CD4-positive, alpha-beta T cell treated with Interleukin-17A for 1 hour (primary cell): ENCODE measurements around the gene DHRS11.
"Not testable (repeated sequence)": the region's sequence is repeated elsewhere in the genome, so short reads cannot be mapped to it uniquely, and the experiment has no call there.

Source experiments
- DNase-seq: peaks from one replicate; pipeline ENCODE4 v3.0.0-alpha.2; 2020

Gene DHRS11

DNA sequence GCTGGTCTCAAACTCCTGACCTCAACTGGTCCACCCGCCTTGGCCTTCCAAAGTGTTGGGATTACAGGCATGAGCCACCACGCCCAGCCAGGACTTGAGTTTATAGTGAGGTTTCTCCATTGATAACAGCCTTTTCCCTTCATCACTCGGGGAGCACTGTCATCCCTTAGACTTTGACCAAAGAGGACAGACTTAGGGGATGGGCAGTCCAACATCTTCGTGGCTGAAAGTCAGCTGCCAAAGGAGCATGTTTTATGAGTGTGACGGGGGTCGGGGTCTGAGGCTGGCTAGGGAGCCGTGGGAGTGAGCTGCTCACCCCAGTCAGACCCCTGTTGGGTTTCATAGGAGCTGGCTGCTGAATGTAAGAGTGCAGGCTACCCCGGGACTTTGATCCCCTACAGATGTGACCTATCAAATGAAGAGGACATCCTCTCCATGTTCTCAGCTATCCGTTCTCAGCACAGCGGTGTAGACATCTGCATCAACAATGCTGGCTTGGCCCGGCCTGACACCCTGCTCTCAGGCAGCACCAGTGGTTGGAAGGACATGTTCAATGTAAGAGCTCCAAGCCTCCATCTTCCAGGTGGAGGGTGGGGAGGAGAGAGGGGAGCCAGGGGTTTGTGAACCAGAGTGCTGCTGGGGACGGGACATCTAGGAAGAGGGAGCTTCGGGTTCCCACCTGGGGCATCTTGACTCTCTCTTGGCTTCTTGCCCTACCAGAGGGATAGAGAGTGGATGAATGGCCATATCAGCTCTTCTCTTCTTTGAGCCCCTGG is 3.1 kb downstream of the DHRS11 start:
- DNase-seq: no peak

DNA sequence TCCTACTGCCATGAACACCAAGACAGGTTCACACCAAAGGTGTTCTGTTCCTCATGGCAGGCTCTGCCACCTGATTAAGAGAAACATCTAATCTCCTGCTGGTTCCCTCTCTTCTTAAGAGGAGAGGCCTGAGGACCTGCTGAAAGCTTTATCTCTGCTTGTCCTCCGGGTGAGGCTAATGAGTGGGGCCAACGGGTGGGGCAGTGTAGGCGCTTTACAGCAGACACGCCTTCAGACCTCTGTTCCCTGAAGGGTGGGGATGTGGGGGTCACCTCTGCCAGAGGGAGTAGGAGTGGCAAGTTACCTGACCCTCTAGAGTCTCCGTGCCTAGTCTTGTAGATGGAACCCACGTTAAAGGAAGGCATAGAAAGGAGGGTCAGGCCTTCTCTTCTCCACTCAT is 5.5 kb downstream of the DHRS11 start:
- no peak for DNase-seq

GRCh38 chr17:36597866-36598777 is 6.4 kb downstream of the DHRS11 start:
- DNase-seq: no peak

DNA sequence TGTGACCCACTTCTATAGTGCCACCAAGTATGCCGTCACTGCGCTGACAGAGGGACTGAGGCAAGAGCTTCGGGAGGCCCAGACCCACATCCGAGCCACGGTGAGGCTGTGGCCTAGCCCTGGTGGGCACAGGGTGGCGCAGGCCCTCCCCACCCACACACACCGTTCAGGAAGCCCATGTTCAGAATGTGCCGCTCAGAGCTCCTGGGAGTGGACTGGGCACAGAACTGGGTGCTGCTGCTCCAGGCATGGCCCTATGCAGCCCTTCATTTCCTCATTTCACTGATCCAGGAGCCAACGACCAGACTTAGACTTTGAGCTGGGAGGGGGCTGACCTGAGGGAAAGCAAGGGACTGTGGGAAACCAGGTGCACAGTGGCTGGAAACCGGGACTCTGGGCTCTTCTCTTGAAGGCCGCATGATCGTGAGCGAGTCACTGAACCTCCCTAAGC is 7.3 kb downstream of the DHRS11 start:
- DNase-seq: no peak

GRCh38 chr17:36599546-36600250 is 8.0 kb downstream of the DHRS11 start:
- DNase-seq: no peak

DNA sequence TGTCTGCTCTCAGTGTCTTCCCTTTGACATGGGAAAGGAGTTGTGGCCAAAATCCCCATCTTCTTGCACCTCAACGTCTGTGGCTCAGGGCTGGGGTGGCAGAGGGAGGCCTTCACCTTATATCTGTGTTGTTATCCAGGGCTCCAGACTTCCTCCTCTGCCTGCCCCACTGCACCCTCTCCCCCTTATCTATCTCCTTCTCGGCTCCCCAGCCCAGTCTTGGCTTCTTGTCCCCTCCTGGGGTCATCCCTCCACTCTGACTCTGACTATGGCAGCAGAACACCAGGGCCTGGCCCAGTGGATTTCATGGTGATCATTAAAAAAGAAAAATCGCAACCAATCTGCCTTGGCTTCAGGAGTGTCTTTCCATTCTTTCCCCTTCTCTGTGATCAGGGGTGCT is 8.8 kb downstream of the DHRS11 start:
- no peak for DNase-seq

DNA sequence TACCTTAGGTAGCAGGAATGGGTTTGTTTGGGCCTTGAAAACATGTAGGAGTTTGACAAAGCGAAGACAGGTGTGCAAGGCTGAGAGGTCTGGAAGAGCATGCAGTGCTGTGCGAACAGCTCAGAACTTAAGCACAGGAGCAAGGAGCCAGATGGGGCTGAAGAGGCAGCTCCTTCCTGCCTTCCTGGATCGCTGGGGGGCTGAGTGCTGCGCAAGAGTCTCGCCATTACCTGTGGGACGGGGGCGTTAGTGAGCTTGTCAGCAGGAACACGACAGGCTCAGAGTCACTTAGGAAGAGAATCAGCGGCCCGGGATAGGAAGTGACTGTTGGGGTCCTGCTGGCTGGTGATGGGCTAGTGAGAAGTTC is 9.2 kb downstream of the DHRS11 start:
- no peak for DNase-seq

GRCh38 chr17:36601303-36602029 is 9.8 kb downstream of the DHRS11 start, which contains the start of gene MRM1:
MRM1 (plus strand) TSS chr17:36601583; CDS start chr17:36601811, 228 bp downstream.
- DNase-seq: peak; percentile 92

DNA sequence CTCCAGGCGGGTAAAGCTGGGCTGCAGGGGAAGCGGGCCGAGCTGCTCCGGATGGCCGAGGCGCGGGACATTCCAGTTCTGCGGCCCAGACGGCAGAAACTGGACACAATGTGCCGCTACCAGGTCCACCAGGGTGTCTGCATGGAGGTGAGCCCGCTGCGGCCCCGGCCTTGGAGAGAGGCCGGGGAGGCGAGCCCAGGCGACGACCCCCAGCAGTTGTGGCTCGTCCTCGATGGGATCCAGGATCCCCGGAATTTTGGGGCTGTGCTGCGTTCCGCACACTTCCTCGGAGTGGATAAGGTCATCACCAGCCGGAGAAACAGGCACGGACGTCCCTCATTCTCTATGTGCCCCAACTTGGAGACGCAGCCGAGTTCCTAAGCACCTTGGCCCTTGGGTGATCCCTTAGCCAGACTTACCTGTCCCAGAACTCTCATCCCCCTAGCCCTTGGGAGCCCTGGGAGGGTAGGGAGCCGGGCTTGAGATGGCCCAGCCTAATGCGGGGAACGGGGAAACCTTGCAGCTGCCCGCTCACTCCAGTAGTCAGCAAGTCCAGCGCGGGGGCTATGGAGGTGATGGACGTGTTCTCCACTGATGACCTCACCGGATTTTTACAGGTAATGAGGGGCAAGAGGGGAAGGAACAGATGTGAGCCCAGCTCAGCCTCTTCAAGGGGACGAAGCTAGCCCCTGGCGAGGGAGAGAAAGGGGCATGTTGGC is 10.5 kb downstream of the DHRS11 start:
- no peak for DNase-seq

DNA sequence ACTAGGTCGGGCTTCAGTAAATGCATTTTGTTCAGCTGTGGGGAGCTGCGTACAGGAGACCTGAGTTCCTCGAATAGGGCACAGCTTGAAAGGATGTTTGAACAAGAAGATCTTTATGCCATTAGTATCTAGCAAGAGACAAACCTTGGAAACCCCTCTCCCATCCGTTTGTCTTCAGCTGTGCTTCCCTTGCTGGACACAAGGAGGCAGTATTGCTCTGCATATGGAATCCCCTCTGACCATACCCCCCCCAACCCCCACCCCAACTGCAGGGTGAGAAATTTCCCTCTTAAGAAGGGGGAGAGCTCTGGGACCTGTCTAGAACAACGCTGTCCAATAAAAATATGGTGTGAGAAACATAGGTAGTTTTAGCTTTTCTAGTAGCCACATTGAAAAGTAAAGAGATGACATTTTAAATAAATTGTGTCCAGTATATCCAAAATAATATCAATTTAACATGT is 11.3 kb downstream of the DHRS11 start:
- DNase-seq: peak; percentile 84

- DNase-seq: not testable (repeated sequence)
Measured at GRCh38 chr17:36605028-36605427, 13.3 kb downstream of the DHRS11 start.

DNA sequence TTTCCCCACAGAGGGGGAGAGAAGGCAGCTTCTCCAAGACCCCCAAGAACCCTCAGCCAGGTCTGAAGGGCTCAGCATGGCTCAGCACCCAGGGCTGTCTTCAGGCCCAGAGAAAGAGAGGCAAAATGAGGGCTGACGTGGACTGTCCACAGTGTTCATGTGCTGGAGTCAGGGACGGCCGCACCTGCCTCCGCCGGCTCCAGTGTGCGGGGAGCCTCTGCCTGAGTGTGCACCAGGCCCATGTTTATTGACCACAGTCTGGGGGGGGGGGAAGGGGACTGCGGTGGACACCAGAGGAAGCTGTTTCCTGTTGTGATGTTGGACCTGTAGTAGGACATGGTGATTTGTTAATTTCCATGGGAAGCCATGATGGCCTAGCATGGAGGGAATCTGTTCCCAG is 16.6 kb downstream of the DHRS11 start:
- DNase-seq: no peak

- DNase-seq: no peak
Measured at GRCh38 chr17:36608794-36609497, 17.3 kb downstream of the DHRS11 start.

DNA sequence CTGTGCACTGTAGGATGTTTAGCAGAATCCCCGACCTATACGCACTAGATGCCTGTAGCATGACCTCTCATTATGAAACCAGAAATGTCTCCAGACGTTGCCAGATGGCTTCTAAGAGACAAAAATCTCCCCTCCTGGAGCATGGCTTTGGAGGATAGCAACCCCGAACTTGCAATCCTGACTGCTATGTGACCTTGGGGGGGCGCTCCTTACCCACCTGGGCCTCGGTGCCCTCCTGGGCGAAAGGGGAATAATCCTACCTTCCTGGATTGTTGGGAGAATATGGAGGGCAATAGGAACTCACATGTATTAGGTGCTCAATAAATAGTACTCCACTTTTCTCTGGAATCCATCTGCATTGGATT is 17.8 kb downstream of the DHRS11 start:
- DNase-seq: no peak

- DNase-seq: no peak
Measured at GRCh38 chr17:36610474-36610873, 18.8 kb downstream of the DHRS11 start.

DNA sequence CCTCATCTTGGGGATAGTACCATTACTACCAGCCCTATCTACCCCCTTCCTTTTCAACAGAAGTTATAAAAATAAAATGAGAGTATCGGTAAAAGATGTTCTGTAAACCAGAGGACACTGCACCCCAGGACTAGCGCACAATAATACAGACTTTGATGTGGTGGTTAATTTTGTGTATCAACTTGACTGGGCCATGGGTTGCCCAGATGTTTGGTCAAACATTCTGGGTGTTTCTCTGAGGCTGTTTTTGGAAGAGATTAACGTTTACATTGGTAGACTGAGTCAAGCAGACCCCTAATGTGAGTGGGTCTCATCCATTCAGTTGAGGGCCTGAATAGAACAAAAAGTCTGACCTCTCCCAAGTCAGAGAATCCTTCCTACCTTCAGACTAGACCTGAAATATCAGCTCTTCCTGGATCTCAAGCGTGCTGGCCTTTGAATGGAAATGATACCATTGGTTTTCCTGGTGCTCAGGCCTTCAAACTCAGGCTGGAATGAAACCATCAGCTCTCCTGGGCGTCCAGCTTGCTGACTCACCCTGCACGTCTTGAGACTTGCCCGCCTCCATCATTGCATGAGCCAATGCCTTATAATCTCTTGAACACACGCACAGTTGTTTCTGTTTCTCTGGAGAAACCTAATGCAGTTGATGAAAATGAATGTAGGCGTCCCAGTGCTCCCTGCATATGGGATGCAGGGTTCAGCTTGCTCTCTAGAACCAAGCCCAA is 19.8 kb downstream of the DHRS11 start:
- DNase-seq: no peak

GRCh38 chr17:36612323-36612722 is 20.6 kb downstream of the DHRS11 start:
- DNase-seq: no peak

GRCh38 chr17:36613155-36613554 is 21.5 kb downstream of the DHRS11 start:
- DNase-seq: no peak

DNA sequence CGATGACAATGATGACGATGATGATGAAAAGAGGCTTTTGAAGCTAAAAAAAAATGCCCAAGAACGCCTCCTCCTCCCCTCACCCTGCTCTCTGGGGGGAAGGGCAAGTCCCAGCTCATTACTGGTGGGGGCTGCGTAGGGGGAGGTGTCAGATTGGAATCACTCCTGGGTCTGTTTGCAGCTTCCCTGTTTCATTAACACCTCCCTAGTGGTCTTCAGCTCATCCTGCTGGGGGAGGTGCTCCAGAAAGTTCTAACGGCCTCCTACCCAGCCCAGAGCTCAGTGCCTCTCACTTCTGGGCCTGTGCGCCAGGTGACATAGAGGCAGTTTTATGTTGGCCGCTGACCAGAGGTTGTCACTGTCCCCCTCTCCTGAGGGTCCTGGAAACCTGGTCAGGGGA is 22.4 kb downstream of the DHRS11 start:
- DNase-seq: no peak

DNA sequence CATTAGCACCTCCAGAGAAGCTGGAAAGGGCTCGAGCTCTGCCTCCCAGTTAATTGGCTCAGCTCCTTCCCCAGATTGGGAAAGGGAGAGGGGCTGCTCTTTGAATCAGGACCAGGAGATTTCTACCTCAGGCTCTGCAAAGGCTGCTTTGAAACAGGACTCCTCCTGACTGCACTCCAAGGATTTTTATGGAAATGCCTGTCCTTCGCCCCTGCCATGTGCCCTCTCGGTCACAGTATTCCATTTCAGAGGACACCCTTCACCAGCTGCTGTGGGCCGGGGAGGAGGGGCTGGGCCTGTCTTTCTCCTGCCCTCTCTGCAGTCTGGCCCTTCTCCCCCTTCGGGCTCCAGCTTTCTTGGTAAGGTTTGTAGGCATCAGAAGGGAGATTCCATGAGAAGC is 23.3 kb downstream of the DHRS11 start:
- no peak for DNase-seq
